Endodermal cell (in vitro differentiated cells): ENCODE measurements around the gene BMP4. TPM values are rescaled to one million over a fixed set of nuclear protein-coding genes. Genes with fewer than 3 reads are reported as not detected.
"Not testable (repeated sequence)": the region's sequence is repeated elsewhere in the genome, so short reads cannot be mapped to it uniquely, and the experiment has no call there.

Experiments used
- DNase-seq: peaks from one replicate; pipeline ENCODE4 v3.0.0-alpha.2; 2017
- H3K27ac ChIP-seq: 2 replicates; pipeline ENCODE4 v1.5.1; 2013; ENCODE audit warnings: mild to moderate bottlenecking, low read depth, low read length, moderate library complexity
- H3K27me3 ChIP-seq: 2 replicates; pipeline ENCODE4 v1.6.1; 2013; ENCODE audit warnings: mild to moderate bottlenecking, low read length, moderate library complexity; ENCODE audit not compliant: insufficient read depth, control insufficient read depth, poor library complexity, severe bottlenecking
- H3K36me3 ChIP-seq: 2 replicates; pipeline ENCODE4 v1.7.0; 2013; ENCODE audit warnings: mild to moderate bottlenecking, low read length, moderate library complexity; ENCODE audit not compliant: control insufficient read depth, insufficient read depth
- H3K4me1 ChIP-seq: one replicate; pipeline ENCODE4 v1.7.0; 2013; ENCODE audit warnings: low read length; ENCODE audit not compliant: control insufficient read depth, insufficient read depth
- H3K4me3 ChIP-seq: 2 replicates; pipeline ENCODE4 v1.5.1; 2013; ENCODE audit warnings: mild to moderate bottlenecking, low read length, moderate library complexity
- H3K9ac ChIP-seq: 2 replicates; pipeline ENCODE4 v1.6.1; 2013; ENCODE audit warnings: mild to moderate bottlenecking, low read length, moderate library complexity; ENCODE audit not compliant: poor library complexity, severe bottlenecking; ENCODE audit errors: extremely low read depth
- H3K9me3 ChIP-seq: 2 replicates; pipeline ENCODE4 v1.6.1; 2013; ENCODE audit warnings: mild to moderate bottlenecking, low read length, moderate library complexity; ENCODE audit not compliant: control insufficient read depth
- H3K27ac Mint-ChIP-seq: 2 replicates; pipeline ENCODE4 v1.8.0; 2020; ENCODE audit warnings: mixed read lengths
- H3K27me3 Mint-ChIP-seq: 2 replicates; pipeline ENCODE4 v1.8.0; 2021; ENCODE audit warnings: mild to moderate bottlenecking, mixed read lengths; ENCODE audit not compliant: insufficient read depth
- H3K36me3 Mint-ChIP-seq: 2 replicates; pipeline ENCODE4 v1.8.0; 2020; ENCODE audit warnings: low read depth, mixed read lengths
- H3K4me1 Mint-ChIP-seq: 2 replicates; pipeline ENCODE4 v1.8.0; 2020; ENCODE audit warnings: mixed read lengths
- H3K4me3 Mint-ChIP-seq: 2 replicates; pipeline ENCODE4 v1.8.0; 2020; ENCODE audit warnings: mild to moderate bottlenecking, moderate library complexity, mixed read lengths
- H3K9me3 Mint-ChIP-seq: 2 replicates; pipeline ENCODE4 v1.8.0; 2020; ENCODE audit warnings: mild to moderate bottlenecking, mixed read lengths
- WGBS, 2 experiments: methylation state at CpG; one replicate each; pipeline versions ENCODE4 v1.1.5 to v1.1.7; 2013; ENCODE audit warnings: missing lambda C conversion rate in 2 of 2, mixed read lengths in 1 of 2; ENCODE audit not compliant: insufficient coverage in 1 of 2, insufficient read length in 1 of 2; 5-methylcytosine and 5-hydroxymethylcytosine counted together
- total RNA-seq, 2 donors: library from RNA; stranded (reverse); fragmentation: NEBNext Ultra II Directional in 1 of 2; extraction: Animal tissue kit (Norgen Biotek cat#: 25700) in 1 of 2; gene quantifications; 2 replicates in 1 of 2; 3 replicates in 1 of 2; pipeline ENCODE4 v1.2.1, GENCODE V29; 2021
- TF ChIP-seq, protein P1 (sequence below): fragments of 200-600 bp; sonication (generic); conservative IDR thresholded peaks from 2 replicates; pipeline ENCODE4 v1.5.0; 2021; ENCODE audit warnings: antibody characterized with exemption, mild to moderate bottlenecking

Gene BMP4
- total RNA-seq, 2 donors from 2014 or later, result 13.0 to 19.9 TPM

- H3K4me1 ChIP-seq, result no peaks in the 10 kb centered on the region
- H3K4me3 ChIP-seq, result no peak overlapping the region
- H3K4me1 Mint-ChIP-seq, result peaks cover 1% of the 10 kb centered on the region
- H3K36me3 Mint-ChIP-seq, result no peaks in the 10 kb centered on the region
- no peaks in the 10 kb centered on the region for H3K9me3 ChIP-seq
- TF ChIP-seq, protein P1, sequence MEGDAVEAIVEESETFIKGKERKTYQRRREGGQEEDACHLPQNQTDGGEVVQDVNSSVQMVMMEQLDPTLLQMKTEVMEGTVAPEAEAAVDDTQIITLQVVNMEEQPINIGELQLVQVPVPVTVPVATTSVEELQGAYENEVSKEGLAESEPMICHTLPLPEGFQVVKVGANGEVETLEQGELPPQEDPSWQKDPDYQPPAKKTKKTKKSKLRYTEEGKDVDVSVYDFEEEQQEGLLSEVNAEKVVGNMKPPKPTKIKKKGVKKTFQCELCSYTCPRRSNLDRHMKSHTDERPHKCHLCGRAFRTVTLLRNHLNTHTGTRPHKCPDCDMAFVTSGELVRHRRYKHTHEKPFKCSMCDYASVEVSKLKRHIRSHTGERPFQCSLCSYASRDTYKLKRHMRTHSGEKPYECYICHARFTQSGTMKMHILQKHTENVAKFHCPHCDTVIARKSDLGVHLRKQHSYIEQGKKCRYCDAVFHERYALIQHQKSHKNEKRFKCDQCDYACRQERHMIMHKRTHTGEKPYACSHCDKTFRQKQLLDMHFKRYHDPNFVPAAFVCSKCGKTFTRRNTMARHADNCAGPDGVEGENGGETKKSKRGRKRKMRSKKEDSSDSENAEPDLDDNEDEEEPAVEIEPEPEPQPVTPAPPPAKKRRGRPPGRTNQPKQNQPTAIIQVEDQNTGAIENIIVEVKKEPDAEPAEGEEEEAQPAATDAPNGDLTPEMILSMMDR, result no peak
- no peak overlapping the region for H3K27ac Mint-ChIP-seq
- H3K9ac ChIP-seq, result no peak overlapping the region
- DNase-seq, result no peak
- no peak overlapping the region for H3K27ac ChIP-seq
- H3K4me3 Mint-ChIP-seq, result no peak overlapping the region
- no peaks in the 10 kb centered on the region for H3K27me3 ChIP-seq
- peaks cover 1% of the 10 kb centered on the region for H3K27me3 Mint-ChIP-seq
- H3K36me3 ChIP-seq, result no peaks in the 10 kb centered on the region
- 80% methylated on average over 1 of the region's 1 CpG; no CpG with 5 or more reads in 1 of the 2 experiments for WGBS, 2 experiments
- no peaks in the 10 kb centered on the region for H3K9me3 Mint-ChIP-seq
Measured at GRCh38 chr14:53996041-53996440, 39.4 kb upstream of the BMP4 start.

GRCh38 chr14:53993920-53994607 lies 37.4 kb upstream of the BMP4 start:
- Mint-ChIP-seq H3K27ac (no peak overlapping the region), H3K27me3 (peaks cover 2% of the 10 kb centered on the region), H3K9me3 (no peaks in the 10 kb centered on the region), H3K36me3 (no peaks in the 10 kb centered on the region), H3K4me3 (no peak overlapping the region), H3K4me1 (peaks cover 1% of the 10 kb centered on the region)
- Histone ChIP-seq H3K4me1 (no peaks in the 10 kb centered on the region), H3K36me3 (no peaks in the 10 kb centered on the region), H3K4me3 (no peak overlapping the region), H3K27me3 (no peaks in the 10 kb centered on the region), H3K27ac (no peak overlapping the region), H3K9ac (no peak overlapping the region), H3K9me3 (no peaks in the 10 kb centered on the region)
- DNase-seq, result no peak
- 88% methylated on average over 3 to 4 of the region's 6 CpGs for WGBS, 2 experiments
- TF ChIP-seq, protein P1, result no peak

- Histone ChIP-seq H3K27me3 (no peaks in the 10 kb centered on the region), H3K36me3 (no peaks in the 10 kb centered on the region), H3K9ac (no peak overlapping the region), H3K27ac (no peak overlapping the region), H3K4me3 (no peak overlapping the region), H3K4me1 (no peaks in the 10 kb centered on the region), H3K9me3 (peaks cover 11% of the 10 kb centered on the region)
- Mint-ChIP-seq H3K27ac (no peak overlapping the region), H3K36me3 (peaks cover 8% of the 10 kb centered on the region), H3K27me3 (peaks cover 4% of the 10 kb centered on the region), H3K9me3 (peaks cover 19% of the 10 kb centered on the region), H3K4me1 (peaks cover 1% of the 10 kb centered on the region), H3K4me3 (no peak overlapping the region)
- no peak for DNase-seq
- TF ChIP-seq, protein P1, result no peak
- WGBS, 2 experiments, result 72 to 78% methylated on average over 2 of the region's 2 CpGs
Measured at GRCh38 chr14:53990978-53991377, 34.4 kb upstream of the BMP4 start.

DNA sequence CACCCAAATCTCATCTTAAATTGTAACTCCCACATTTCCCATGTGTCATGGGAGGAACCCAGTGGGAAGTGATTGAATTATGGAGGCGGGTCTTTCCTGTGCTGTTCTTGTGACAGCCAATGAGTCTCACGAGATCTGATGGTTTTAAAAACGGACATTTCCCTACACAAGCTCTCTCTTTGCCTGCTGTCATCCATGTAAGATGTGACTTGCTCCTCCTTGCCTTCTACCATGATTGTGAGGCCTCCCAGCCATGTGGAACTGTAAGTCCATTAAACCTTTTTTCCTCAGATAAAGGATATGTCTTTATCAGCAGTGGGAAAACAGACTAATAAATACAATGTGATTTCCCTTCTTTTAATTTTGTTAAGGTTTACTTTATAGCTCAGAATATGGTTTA lies 30.1 kb upstream of the BMP4 start:
- H3K4me3 ChIP-seq, H3K27ac Mint-ChIP-seq, H3K4me1 Mint-ChIP-seq, H3K9ac ChIP-seq, H3K4me3 Mint-ChIP-seq, H3K27ac ChIP-seq, H3K36me3 ChIP-seq, H3K4me1 ChIP-seq, DNase-seq, H3K27me3 ChIP-seq: not testable (repeated sequence)
- Mint-ChIP-seq H3K9me3 (peaks cover 46% of the 10 kb centered on the region), H3K36me3 (peaks cover 18% of the 10 kb centered on the region), H3K27me3 (peaks cover 16% of the 10 kb centered on the region)
- H3K9me3 ChIP-seq, result peaks cover 33% of the 10 kb centered on the region
- 79 to 91% methylated on average over 3 of the region's 3 CpGs for WGBS, 2 experiments

DNA sequence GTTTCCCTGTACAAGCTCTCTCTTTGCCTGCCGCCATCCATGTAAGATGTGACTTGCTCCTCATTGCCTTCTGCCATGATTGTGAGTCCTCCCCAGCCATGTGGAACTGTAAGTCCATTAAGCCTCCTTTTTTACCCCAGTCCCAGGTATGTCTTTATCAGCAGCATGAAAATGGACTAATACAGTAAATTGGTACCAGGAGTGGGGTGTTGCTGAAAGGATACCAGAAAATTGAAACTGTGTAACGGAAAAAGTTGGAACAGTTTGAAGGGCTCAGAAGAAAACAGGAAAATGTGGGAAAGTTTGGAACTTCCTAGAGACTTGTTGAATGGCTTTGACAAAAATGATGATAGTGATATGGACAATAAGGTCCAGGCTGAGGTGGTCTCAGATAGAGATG lies 28.3 kb upstream of the BMP4 start:
- H3K27ac Mint-ChIP-seq, H3K27ac ChIP-seq, H3K4me3 ChIP-seq, DNase-seq, H3K27me3 ChIP-seq, H3K36me3 ChIP-seq, H3K4me3 Mint-ChIP-seq, H3K9ac ChIP-seq, H3K4me1 ChIP-seq: not testable (repeated sequence)
- peaks cover 18% of the 10 kb centered on the region for H3K36me3 Mint-ChIP-seq
- H3K9me3 ChIP-seq, result peaks cover 33% of the 10 kb centered on the region
- 73 to 76% methylated on average over 2 of the region's 2 CpGs for WGBS, 2 experiments
- H3K4me1 Mint-ChIP-seq, result peaks cover 16% of the 10 kb centered on the region
- H3K9me3 Mint-ChIP-seq, result peaks cover 46% of the 10 kb centered on the region
- H3K27me3 Mint-ChIP-seq, result peaks cover 17% of the 10 kb centered on the region
